Endothelial cell of umbilical vein (primary cell): ENCODE measurements around the gene MANF. TPM values are rescaled to one million over a fixed set of nuclear protein-coding genes. Genes with fewer than 3 reads are reported as not detected.

Experiments used
- BruUV-seq: library from RNA; stranded (reverse); fragments of 400-500 nt; replicated peaks from 2 replicates; lab custom pipeline; 2021; lab: Mats Ljungman, UMichigan
- CTCF ChIA-PET: fragments of 300-600, 350-600 bp; sonication (Branson Sonifier 250); formaldehyde crosslinking; loops from one replicate; lab custom pipeline; 2021; ENCODE audit warnings: antibody characterized with exemption, inconsistent platforms; lab: Charles Lee
- POLR2A ChIA-PET: fragments of 300-600, 350-600 bp; sonication (Branson Sonifier 250); formaldehyde crosslinking; loops from one replicate; lab custom pipeline; 2021; ENCODE audit warnings: antibody characterized with exemption, inconsistent platforms; lab: Charles Lee
- DNase-seq: peaks from one replicate; pipeline ENCODE4 v3.0.0-alpha.2; 2011; ENCODE audit warnings: low read depth, low spot score
- FAIRE-seq: peaks from 2 replicates; lab custom pipeline; 2011; peaks lifted over from hg19 to GRCh38; lab: Jason Lieb, UNC
- H2AFZ ChIP-seq: 2 replicates; pipeline ENCODE4 v1.6.0; 2012; ENCODE audit warnings: low read depth, low read length, control low read depth, inconsistent platforms
- H3K27ac ChIP-seq: 2 replicates; pipeline ENCODE4 v1.5.1; 2011; ENCODE audit warnings: low read depth, mild to moderate bottlenecking, control low read depth, low read length, moderate library complexity; ENCODE audit not compliant: insufficient read depth
- H3K27me3 ChIP-seq, 2 experiments: 2 replicates each; pipeline versions ENCODE4 v1.6.0 to v1.6.1; 2011; ENCODE audit warnings: low read length in 2 of 2, mixed read lengths in 1 of 2; ENCODE audit not compliant: control insufficient read depth in 2 of 2, insufficient read depth in 2 of 2
- H3K36me3 ChIP-seq, 2 experiments: 2 replicates in 1 of 2; 3 replicates in 1 of 2; pipeline ENCODE4 v1.5.1; 2011; ENCODE audit warnings: low read length in 2 of 2, mild to moderate bottlenecking in 1 of 2, moderate library complexity in 1 of 2; ENCODE audit not compliant: control insufficient read depth in 2 of 2, insufficient read depth in 2 of 2; ENCODE audit errors: extremely low read depth in 1 of 2
- H3K4me1 ChIP-seq: 3 replicates; pipeline ENCODE4 v1.5.1; 2011; ENCODE audit warnings: mild to moderate bottlenecking, low read length; ENCODE audit not compliant: control insufficient read depth, insufficient read depth; ENCODE audit errors: extremely low read depth
- H3K4me2 ChIP-seq: 2 replicates; pipeline ENCODE4 v1.6.1; 2011; ENCODE audit warnings: low read length, control low read depth, mixed read lengths; ENCODE audit not compliant: insufficient read depth
- H3K4me3 ChIP-seq, 3 experiments: fragments of 200-600 bp in 1 of 3; sonication (generic), shearing (Covaris generic) in 1 of 3; replicated peaks in 1 of 3; 2 replicates each; pipeline ENCODE4 v1.5.1; 2011 to 2016; ENCODE audit warnings: control low read depth in 3 of 3, low read length in 3 of 3, mild to moderate bottlenecking in 2 of 3, inconsistent platforms in 1 of 3, low read depth in 1 of 3, moderate library complexity in 1 of 3; ENCODE audit not compliant: insufficient read depth in 1 of 3
- H3K79me2 ChIP-seq: 2 replicates; pipeline ENCODE4 v1.6.0; 2012; ENCODE audit warnings: low read length, inconsistent platforms; ENCODE audit not compliant: control insufficient read depth, insufficient read depth
- H3K9ac ChIP-seq: replicated peaks from 2 replicates; pipeline ENCODE3; 2011; ENCODE audit warnings: low read length, control low read depth; ENCODE audit not compliant: insufficient read depth; ENCODE audit errors: extremely low read depth
- H3K9me1 ChIP-seq: replicated peaks from 3 replicates; pipeline ENCODE4 v1.6.0; 2011; ENCODE audit warnings: mild to moderate bottlenecking, low read length; ENCODE audit not compliant: control insufficient read depth, insufficient read depth; ENCODE audit errors: extremely low read depth
- H3K9me3 ChIP-seq: replicated peaks from 2 replicates; pipeline ENCODE4 v1.5.1; 2012; ENCODE audit warnings: low read length, inconsistent platforms; ENCODE audit not compliant: control insufficient read depth, insufficient read depth
- H4K20me1 ChIP-seq: replicated peaks from 2 replicates; pipeline ENCODE3; 2011; ENCODE audit warnings: mild to moderate bottlenecking, low read length; ENCODE audit not compliant: control insufficient read depth, insufficient read depth; ENCODE audit errors: extremely low read depth
- CTCF ChIP-seq, 2 donors: IDR thresholded peaks; 1 replicate in 1 of 2; 2 replicates in 1 of 2; pipeline ENCODE4 v1.5.1; 2011; ENCODE audit warnings: low read length in 2 of 2, mild to moderate bottlenecking in 2 of 2, moderate library complexity in 2 of 2, control low read depth in 1 of 2, inconsistent platforms in 1 of 2, low read depth in 1 of 2; ENCODE audit not compliant: insufficient read depth in 1 of 2; ENCODE audit errors: extremely low read depth in 1 of 2
- EZH2 ChIP-seq: IDR thresholded peaks from 2 replicates; pipeline ENCODE4 v1.6.1; 2012; ENCODE audit warnings: borderline replicate concordance, low read depth, mild to moderate bottlenecking, moderate library complexity, low read length, inconsistent platforms; ENCODE audit not compliant: severe bottlenecking
- FOS ChIP-seq: IDR thresholded peaks from 2 replicates; pipeline ENCODE4 v1.6.1; 2011; ENCODE audit warnings: mild to moderate bottlenecking, low read length, moderate library complexity, borderline replicate concordance; ENCODE audit not compliant: insufficient read depth
- GATA2 ChIP-seq: IDR thresholded peaks from 2 replicates; pipeline ENCODE4 v1.7.0; 2011; ENCODE audit warnings: low read depth, mild to moderate bottlenecking, moderate library complexity, mixed read lengths, low read length; ENCODE audit not compliant: insufficient read length, insufficient read depth
- JUN ChIP-seq: IDR thresholded peaks from 2 replicates; pipeline ENCODE4 v1.6.1; 2011; ENCODE audit warnings: borderline replicate concordance, low read depth; ENCODE audit not compliant: insufficient read length, insufficient read depth
- MAX ChIP-seq: IDR thresholded peaks from 2 replicates; pipeline ENCODE4 v1.6.1; 2011; ENCODE audit not compliant: insufficient read depth, insufficient read length
- MYC ChIP-seq: IDR thresholded peaks from one replicate; pipeline ENCODE4 v1.6.1; 2011; ENCODE audit warnings: mild to moderate bottlenecking, low read depth, low read length
- POLR2A ChIP-seq: IDR thresholded peaks from 2 replicates; pipeline ENCODE4 v1.6.1; 2012; ENCODE audit warnings: low read depth, mild to moderate bottlenecking, control low read depth, low read length
- POLR2AphosphoS5 ChIP-seq: IDR thresholded peaks from 2 replicates; pipeline ENCODE4 v1.6.1; 2012; ENCODE audit warnings: low read depth, mild to moderate bottlenecking, control low read depth, low read length, moderate library complexity; ENCODE audit not compliant: insufficient read depth
- dilution Hi-C: fragments of 300-500 bp; cut with MboI; formaldehyde crosslinking; loops from one replicate; pipeline ENCODE4 v1.15.0; 2019; ENCODE audit warnings: low sequenced_read_pairs; ENCODE audit not compliant: extremely low pct_ligation_motif_present
- intact Hi-C: fragments of 100-400 bp; cut with micrococcal nuclease; formaldehyde crosslinking; loops from one replicate; pipeline ENCODE4 v1.10.0; 2022
- polyA plus RNA-seq, 4 experiments: library from polyadenylated mRNA; depleted of rRNA in 3 of 4; stranded (reverse) in 3 of 4; unstranded in 1 of 4; fragments of >200 nt; gene quantifications; 2 replicates each; pipeline versions ENCODE4 v1.2.1 to v1.2.3, GENCODE V29; 2011 to 2012; ENCODE audit warnings: missing spikeins in 1 of 4
- total RNA-seq: library from RNA; stranded (reverse); gene quantifications from 2 replicates; pipeline ENCODE4 v1.2.3, GENCODE V29; 2021

The MANF gene
- total and polyA plus RNA-seq, 2 donors (not counting 3 experiments of a cell fraction or from before 2014, with no cell fraction given) = 100 to 248 TPM

- POLR2A ChIA-PET = interaction anchor here (0.8 kb wide), 1 partner anchor 11 kb away, joined by 3 read pairs; no protein-coding TSS in a partner anchor
- CTCF ChIA-PET = interaction anchor here (0.9 to 1.3 kb wide), 2 partner anchors 37 to 825 kb away, joined by 3 read pairs; no protein-coding TSS in a partner anchor
- H3K9ac ChIP-seq = no peak overlapping the region
- no peak overlapping the region for H2AFZ ChIP-seq
- TF ChIP-seq MAX (no peak), POLR2A (no peak), POLR2AphosphoS5 (no peak), GATA2 (no peak), JUN (no peak), FOS (no peak), EZH2 (no peak), CTCF (IDR thresholded peaks at IDR 0.05; ENCODE audit: extremely low read depth in 1 of 2, insufficient read depth in 1 of 2, low read depth in 1 of 2, low read length in 2 of 2) (no peak), MYC (no peak)
- no peak overlapping the region for H3K27ac ChIP-seq
- BruUV-seq = no TSS peak
- peaks cover 25% of the 10 kb centered on the region for H3K4me1 ChIP-seq
- no peaks in the 10 kb centered on the region for H3K9me3 ChIP-seq
- H3K79me2 ChIP-seq = peaks cover 45% of the 10 kb centered on the region
- intact Hi-C loops = no loop called here
- no peak overlapping the region for H3K4me3 ChIP-seq
- FAIRE-seq (no peak), DNase-seq (no peak)
- H4K20me1 ChIP-seq = no peaks in the 10 kb centered on the region
- H3K27me3 ChIP-seq = no peaks in the 10 kb centered on the region
- no peak overlapping the region for H3K4me2 ChIP-seq
- no peaks in the 10 kb centered on the region for H3K9me1 ChIP-seq
- dilution Hi-C loops = no loop called here
- H3K36me3 ChIP-seq = peaks cover 17 to 25% of the 10 kb centered on the region in 2 experiments
Measured at GRCh38 chr3:51397392-51397791, 12.3 kb downstream of the MANF start.
